ENCODE data around the gene HAP1. TPM values are rescaled to one million over a fixed set of nuclear protein-coding genes. Genes with fewer than 3 reads are reported as not detected.

Gene HAP1
- total RNA-seq, 1 experiment from 2014 or later = 0.40 TPM

GRCh38 chr17:41768682-41769288 is 34.3 kb upstream of the HAP1 start:
- DNase-seq (ENCODE audit: low read depth, low spot score) = no peak
- in situ Hi-C loops (cut with HindIII; ENCODE audit: low pct_unique_long_range_greater_than_20kb, low sequenced_read_pairs) = no loop called here

- no peak for DNase-seq (ENCODE audit: low read depth, low spot score)
- in situ Hi-C loops (cut with HindIII; ENCODE audit: low pct_unique_long_range_greater_than_20kb, low sequenced_read_pairs) = no loop called here
Observed at GRCh38 chr17:41767324-41768042, 33.0 kb upstream of the HAP1 start.

- in situ Hi-C loops (cut with HindIII; ENCODE audit: low pct_unique_long_range_greater_than_20kb, low sequenced_read_pairs) = no loop called here
- no peak for DNase-seq (ENCODE audit: low read depth, low spot score)
Observed at GRCh38 chr17:41766135-41766534, 31.7 kb upstream of the HAP1 start.

GRCh38 chr17:41763327-41763726 is 28.9 kb upstream of the HAP1 start:
- DNase-seq (ENCODE audit: low read depth, low spot score) = no peak
- in situ Hi-C loops (cut with HindIII; ENCODE audit: low pct_unique_long_range_greater_than_20kb, low sequenced_read_pairs) = no loop called here

GRCh38 chr17:41762841-41763240 is 28.4 kb upstream of the HAP1 start:
- DNase-seq (ENCODE audit: low read depth, low spot score) = no peak
- in situ Hi-C loops (cut with HindIII; ENCODE audit: low pct_unique_long_range_greater_than_20kb, low sequenced_read_pairs) = no loop called here

- in situ Hi-C loops (cut with HindIII; ENCODE audit: low pct_unique_long_range_greater_than_20kb, low sequenced_read_pairs) = no loop called here
- no peak for DNase-seq (ENCODE audit: low read depth, low spot score)
Observed at GRCh38 chr17:41762391-41762790, 27.9 kb upstream of the HAP1 start.

GRCh38 chr17:41760878-41761277 is 26.4 kb upstream of the HAP1 start:
- no peak for DNase-seq (ENCODE audit: low read depth, low spot score)
- in situ Hi-C loops (cut with HindIII; ENCODE audit: low pct_unique_long_range_greater_than_20kb, low sequenced_read_pairs) = no loop called here

- in situ Hi-C loops (cut with HindIII; ENCODE audit: low pct_unique_long_range_greater_than_20kb, low sequenced_read_pairs) = no loop called here
- no peak for DNase-seq (ENCODE audit: low read depth, low spot score)
Observed at GRCh38 chr17:41758601-41759000, 24.2 kb upstream of the HAP1 start.

GRCh38 chr17:41754066-41754465 is 19.6 kb upstream of the HAP1 start:
- DNase-seq (ENCODE audit: low read depth, low spot score) = no peak
- in situ Hi-C loops (cut with HindIII; ENCODE audit: low pct_unique_long_range_greater_than_20kb, low sequenced_read_pairs) = no loop called here

- no peak for DNase-seq (ENCODE audit: low read depth, low spot score)
- in situ Hi-C loops (cut with HindIII; ENCODE audit: low pct_unique_long_range_greater_than_20kb, low sequenced_read_pairs) = no loop called here
Observed at GRCh38 chr17:41751288-41751687, 16.8 kb upstream of the HAP1 start.

GRCh38 chr17:41750862-41751261 is 16.4 kb upstream of the HAP1 start:
- DNase-seq (ENCODE audit: low read depth, low spot score) = no peak
- in situ Hi-C loops (cut with HindIII; ENCODE audit: low pct_unique_long_range_greater_than_20kb, low sequenced_read_pairs) = no loop called here

- in situ Hi-C loops (cut with HindIII; ENCODE audit: low pct_unique_long_range_greater_than_20kb, low sequenced_read_pairs) = no loop called here
- DNase-seq (ENCODE audit: low read depth, low spot score) = no peak
Observed at GRCh38 chr17:41748275-41748674, 13.8 kb upstream of the HAP1 start.

GRCh38 chr17:41741709-41742108 is 7.3 kb upstream of the HAP1 start:
- DNase-seq (ENCODE audit: low read depth, low spot score) = no peak
- in situ Hi-C loops (cut with HindIII; ENCODE audit: low pct_unique_long_range_greater_than_20kb, low sequenced_read_pairs) = no loop called here

GRCh38 chr17:41740506-41740905 is 6.1 kb upstream of the HAP1 start:
- no peak for DNase-seq (ENCODE audit: low read depth, low spot score)
- in situ Hi-C loops (cut with HindIII; ENCODE audit: low pct_unique_long_range_greater_than_20kb, low sequenced_read_pairs) = no loop called here

- in situ Hi-C loops (cut with HindIII; ENCODE audit: low pct_unique_long_range_greater_than_20kb, low sequenced_read_pairs) = no loop called here
Observed at GRCh38 chr17:41739661-41740352, 5.4 kb upstream of the HAP1 start.

GRCh38 chr17:41738801-41739112 is 4.3 kb upstream of the HAP1 start:
- in situ Hi-C loops (cut with HindIII; ENCODE audit: low pct_unique_long_range_greater_than_20kb, low sequenced_read_pairs) = no loop called here
- DNase-seq (ENCODE audit: low read depth, low spot score) = no peak

More at GRCh38 chr17:41739661-41740352, 5.4 kb upstream of the HAP1 start:
- DNase-seq (ENCODE audit: low read depth, low spot score) = no peak

GRCh38 chr17:41738077-41738800 is 3.8 kb upstream of the HAP1 start:
- in situ Hi-C loops (cut with HindIII; ENCODE audit: low pct_unique_long_range_greater_than_20kb, low sequenced_read_pairs) = no loop called here
- peak; percentile 88 for DNase-seq (ENCODE audit: low read depth, low spot score)

GRCh38 chr17:41737680-41738023 is 3.2 kb upstream of the HAP1 start:
- peak; percentile 47 for DNase-seq (ENCODE audit: low read depth, low spot score)
- in situ Hi-C loops (cut with HindIII; ENCODE audit: low pct_unique_long_range_greater_than_20kb, low sequenced_read_pairs) = no loop called here

Measured in SK-MEL-5 (cell line).